HFF-Myc (cell line): ENCODE data around the gene OR4D2.

Source experiments
- DNase-seq: peaks from one replicate; pipeline ENCODE4 v3.0.0-alpha.2; 2011; ENCODE audit warnings: low read depth; ENCODE audit errors: extremely low read depth
- H3K4me3 ChIP-seq: replicated peaks from 2 replicates; pipeline ENCODE4 v1.5.1; 2011; ENCODE audit warnings: low read depth, mild to moderate bottlenecking, control low read depth, low read length
- TF ChIP-seq, protein P1 (sequence below): IDR thresholded peaks from 2 replicates; pipeline ENCODE4 v1.5.1; 2012; ENCODE audit warnings: mild to moderate bottlenecking, low read depth, low read length, control low read depth; ENCODE audit errors: missing control alignments

Gene OR4D2

GRCh38 chr17:58170622-58171021 is 3.8 kb downstream of the OR4D2 start:
- DNase-seq, result no peak
- TF ChIP-seq, protein P1, sequence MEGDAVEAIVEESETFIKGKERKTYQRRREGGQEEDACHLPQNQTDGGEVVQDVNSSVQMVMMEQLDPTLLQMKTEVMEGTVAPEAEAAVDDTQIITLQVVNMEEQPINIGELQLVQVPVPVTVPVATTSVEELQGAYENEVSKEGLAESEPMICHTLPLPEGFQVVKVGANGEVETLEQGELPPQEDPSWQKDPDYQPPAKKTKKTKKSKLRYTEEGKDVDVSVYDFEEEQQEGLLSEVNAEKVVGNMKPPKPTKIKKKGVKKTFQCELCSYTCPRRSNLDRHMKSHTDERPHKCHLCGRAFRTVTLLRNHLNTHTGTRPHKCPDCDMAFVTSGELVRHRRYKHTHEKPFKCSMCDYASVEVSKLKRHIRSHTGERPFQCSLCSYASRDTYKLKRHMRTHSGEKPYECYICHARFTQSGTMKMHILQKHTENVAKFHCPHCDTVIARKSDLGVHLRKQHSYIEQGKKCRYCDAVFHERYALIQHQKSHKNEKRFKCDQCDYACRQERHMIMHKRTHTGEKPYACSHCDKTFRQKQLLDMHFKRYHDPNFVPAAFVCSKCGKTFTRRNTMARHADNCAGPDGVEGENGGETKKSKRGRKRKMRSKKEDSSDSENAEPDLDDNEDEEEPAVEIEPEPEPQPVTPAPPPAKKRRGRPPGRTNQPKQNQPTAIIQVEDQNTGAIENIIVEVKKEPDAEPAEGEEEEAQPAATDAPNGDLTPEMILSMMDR, result no peak
- no peak overlapping the region for H3K4me3 ChIP-seq

DNA sequence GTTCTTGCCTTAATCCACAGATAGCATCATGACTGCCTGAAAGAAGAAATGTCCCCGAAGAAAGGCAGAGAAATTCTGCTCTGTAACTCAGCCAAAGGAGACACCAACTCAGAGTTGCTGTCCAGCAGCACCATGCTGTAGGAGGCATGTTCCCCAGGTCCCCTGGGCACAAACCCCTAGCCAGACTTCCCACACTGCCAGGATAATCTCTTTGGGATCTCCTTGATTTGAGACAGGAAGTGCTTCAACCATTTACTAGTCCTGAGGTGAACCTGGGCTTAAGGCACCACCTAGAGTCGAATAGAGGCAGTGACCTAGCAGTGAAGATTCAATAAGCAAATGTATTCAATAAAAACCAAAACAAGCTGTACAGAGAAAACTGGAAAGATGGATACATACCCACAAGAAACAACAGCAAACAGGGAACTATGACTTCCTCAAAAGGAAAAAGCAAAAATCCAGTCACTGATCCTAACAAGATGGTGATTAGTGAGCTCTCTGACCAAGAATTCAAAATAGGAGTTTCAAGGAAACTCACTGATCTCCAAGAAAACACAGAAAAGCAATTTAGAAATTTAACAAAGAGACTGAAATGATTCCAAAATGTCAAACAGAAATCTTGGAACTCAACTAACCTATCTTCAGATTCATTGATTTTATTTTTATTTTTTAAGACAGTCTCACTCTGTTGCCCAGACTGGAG is 5.7 kb downstream of the OR4D2 start:
- TF ChIP-seq, protein P1, result peak; percentile 34
- DNase-seq, result no peak
- no peak overlapping the region for H3K4me3 ChIP-seq

DNA sequence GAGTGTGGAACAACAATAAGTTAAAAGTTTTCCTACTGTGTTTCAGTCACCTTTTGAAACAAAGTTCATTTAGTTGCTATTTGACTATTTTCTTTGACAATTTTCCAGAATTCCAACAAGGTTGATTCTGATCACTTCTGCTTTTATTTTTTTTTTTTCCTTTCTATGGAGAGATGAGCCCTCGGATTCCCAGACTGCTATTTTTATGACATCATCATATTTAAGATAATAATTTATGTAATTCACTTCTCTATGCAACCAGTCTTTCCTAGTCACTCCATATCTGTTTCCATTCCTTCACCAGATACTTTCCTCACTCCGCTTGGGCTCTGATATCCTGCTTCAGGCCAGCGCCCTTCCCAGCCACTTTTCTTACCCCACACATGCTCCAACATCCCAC is 8.1 kb downstream of the OR4D2 start:
- DNase-seq, result no peak
- no peak overlapping the region for H3K4me3 ChIP-seq
- TF ChIP-seq, protein P1, result no peak

- no peak overlapping the region for H3K4me3 ChIP-seq
- TF ChIP-seq, protein P1, result no peak
- DNase-seq, result no peak
Measured at GRCh38 chr17:58176200-58176599, 9.4 kb downstream of the OR4D2 start.

GRCh38 chr17:58181796-58182195 is 15.0 kb downstream of the OR4D2 start:
- TF ChIP-seq, protein P1, result no peak
- no peak overlapping the region for H3K4me3 ChIP-seq
- no peak for DNase-seq

- no peak for DNase-seq
- TF ChIP-seq, protein P1, result no peak
- H3K4me3 ChIP-seq, result no peak overlapping the region
Measured at GRCh38 chr17:58183514-58183913, 16.7 kb downstream of the OR4D2 start.
